SK-N-SH treated with all-trans-retinoic acid at 6 μM for 48 hours (cell line): ENCODE data around the gene MAST4.

ENCODE experiments used
- ATAC-seq: fragments of 200-7000 bp; cut with Tn5 transposase; 3 replicates; pipeline ENCODE4 v1.9.1; 2020; ENCODE audit warnings: mild to moderate bottlenecking, moderate library complexity
- ARNTL ChIP-seq: fragments of 450-650 bp; formaldehyde crosslinking; IDR thresholded peaks from 2 replicates; pipeline ENCODE4 v1.5.0; 2020; ENCODE audit warnings: low read depth, mild to moderate bottlenecking, moderate library complexity, borderline replicate concordance
- BACH2 ChIP-seq: fragments of 250-450 bp; sonication (Bioruptor Pico); IDR thresholded peaks from 2 replicates; pipeline ENCODE4 v1.9.0; 2021; ENCODE audit warnings: mild to moderate bottlenecking, borderline replicate concordance
- CSDC2 ChIP-seq: fragments of 250-450 bp; sonication (Bioruptor Pico); IDR thresholded peaks from 2 replicates; pipeline ENCODE4 v1.5.0; 2020; ENCODE audit warnings: mild to moderate bottlenecking, moderate library complexity
- ESRRG ChIP-seq: fragments of 250-450 bp; sonication (Bioruptor Pico); IDR thresholded peaks from 2 replicates; pipeline ENCODE4 v1.6.1; 2021; ENCODE audit warnings: mild to moderate bottlenecking
- GLIS3 ChIP-seq: fragments of 250-450 bp; sonication (Bioruptor Pico); IDR thresholded peaks from 2 replicates; pipeline ENCODE4 v1.5.0; 2020; ENCODE audit warnings: mild to moderate bottlenecking, moderate library complexity
- ISL1 ChIP-seq: fragments of 250-450 bp; sonication (Bioruptor Pico); IDR thresholded peaks from 2 replicates; pipeline ENCODE4 v2.1.2; 2022; ENCODE audit warnings: mild to moderate bottlenecking, moderate library complexity
- OSR1 ChIP-seq: fragments of 250-450 bp; sonication (Bioruptor Pico); IDR thresholded peaks from 2 replicates; pipeline ENCODE4 v1.8.0; 2022; ENCODE audit warnings: moderate library complexity, mild to moderate bottlenecking, inconsistent platforms
- PPARA ChIP-seq: fragments of 250-450 bp; sonication (Bioruptor Pico); IDR thresholded peaks from 2 replicates; pipeline ENCODE4 v1.5.0; 2020; ENCODE audit warnings: mild to moderate bottlenecking, borderline replicate concordance
- RARB ChIP-seq: fragments of 250-450 bp; sonication (Bioruptor Pico); IDR thresholded peaks from 2 replicates; pipeline ENCODE4 v1.8.0; 2021; ENCODE audit warnings: mild to moderate bottlenecking, moderate library complexity
- TCF4 ChIP-seq: fragments of 250-450 bp; sonication (Bioruptor Pico); IDR thresholded peaks from 2 replicates; pipeline ENCODE4 v1.8.0; 2021; ENCODE audit warnings: mild to moderate bottlenecking, moderate library complexity, borderline replicate concordance
- TOX ChIP-seq: fragments of 250-450 bp; sonication (Bioruptor Pico); IDR thresholded peaks from 2 replicates; pipeline ENCODE4 v1.8.0; 2021; ENCODE audit warnings: mild to moderate bottlenecking, moderate library complexity, borderline replicate concordance
- ZC3H10 ChIP-seq: fragments of 250-450 bp; sonication (Bioruptor Pico); IDR thresholded peaks from 2 replicates; pipeline ENCODE4 v1.5.1; 2021; ENCODE audit warnings: mild to moderate bottlenecking, moderate library complexity
- ZFP3 ChIP-seq: fragments of 250-450 bp; sonication (Bioruptor Pico); IDR thresholded peaks from 2 replicates; pipeline ENCODE4 v1.5.0; 2020; ENCODE audit warnings: mild to moderate bottlenecking, moderate library complexity
- ZFP30 ChIP-seq: fragments of 450-650 bp; formaldehyde crosslinking; IDR thresholded peaks from 2 replicates; pipeline ENCODE4 v1.5.0; 2022; ENCODE audit warnings: mild to moderate bottlenecking, moderate library complexity
- ZNF565 ChIP-seq: fragments of 450-650 bp; formaldehyde crosslinking; conservative IDR thresholded peaks from 2 replicates; pipeline ENCODE4 v1.5.0; 2020; ENCODE audit warnings: low read depth, mild to moderate bottlenecking, moderate library complexity
- ZNF70 ChIP-seq: fragments of 450-650 bp; formaldehyde crosslinking; IDR thresholded peaks from 2 replicates; pipeline ENCODE4 v1.5.0; 2020; ENCODE audit warnings: mild to moderate bottlenecking, moderate library complexity
- ZNF8 ChIP-seq: fragments of 450-650 bp; formaldehyde crosslinking; IDR thresholded peaks from 2 replicates; pipeline ENCODE4 v1.5.0; 2020; ENCODE audit warnings: mild to moderate bottlenecking, moderate library complexity
- TF ChIP-seq, protein P1 (sequence below): fragments of 250-450 bp; sonication (Bioruptor Pico); IDR thresholded peaks from 2 replicates; pipeline ENCODE4 v1.5.1; 2021; ENCODE audit warnings: mild to moderate bottlenecking, moderate library complexity
- TF ChIP-seq, protein P2 (sequence below): fragments of 250-450 bp; sonication (Bioruptor Pico); IDR thresholded peaks from 2 replicates; pipeline ENCODE4 v1.8.0; 2020; ENCODE audit warnings: mild to moderate bottlenecking, moderate library complexity, borderline replicate concordance
- TF ChIP-seq, protein P3 (sequence below): fragments of 250-450 bp; sonication (Bioruptor Pico); IDR thresholded peaks from 2 replicates; pipeline ENCODE4 v1.5.0; 2020; ENCODE audit warnings: mild to moderate bottlenecking, moderate library complexity
- TF ChIP-seq, protein P4 (sequence below): fragments of 250-450 bp; sonication (Bioruptor Pico); IDR thresholded peaks from 2 replicates; pipeline ENCODE4 v1.8.0; 2021; ENCODE audit warnings: low read depth, mild to moderate bottlenecking, moderate library complexity, borderline replicate concordance
- TF ChIP-seq, protein P5 (sequence below): fragments of 250-450 bp; sonication (Bioruptor Pico); IDR thresholded peaks from 2 replicates; pipeline ENCODE4 v1.5.1; 2020; ENCODE audit warnings: low read depth, mild to moderate bottlenecking, moderate library complexity

Gene MAST4

DNA sequence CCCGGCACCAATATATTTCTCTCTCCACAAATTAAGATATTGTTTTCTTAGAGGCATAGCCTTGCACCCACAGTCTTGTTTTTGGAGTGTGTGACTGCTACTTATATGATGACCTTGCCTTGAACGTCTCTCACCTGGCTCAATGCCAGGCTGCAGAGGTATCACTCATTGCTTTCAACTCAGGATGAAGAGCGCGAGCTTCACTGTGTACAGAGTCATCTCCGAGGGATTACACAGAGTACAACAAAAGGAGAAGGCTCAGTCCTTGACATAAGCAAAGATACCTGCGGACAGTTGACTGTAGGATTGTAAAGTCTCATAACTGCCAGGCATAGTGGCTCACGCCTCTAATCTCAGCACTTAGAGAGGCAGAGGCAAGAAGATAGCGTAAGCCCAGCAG is 546.6 kb downstream of the MAST4 start:
- ATAC-seq: no peak
- TF ChIP-seq ZNF8 (CRISPR knock-in tag): no peak
- TF ChIP-seq ESRRG: no peak
- TF ChIP-seq RARB (CRISPR knock-in tag): no peak
- TF ChIP-seq TCF4 (CRISPR knock-in tag): no peak
- TF ChIP-seq, protein P1, sequence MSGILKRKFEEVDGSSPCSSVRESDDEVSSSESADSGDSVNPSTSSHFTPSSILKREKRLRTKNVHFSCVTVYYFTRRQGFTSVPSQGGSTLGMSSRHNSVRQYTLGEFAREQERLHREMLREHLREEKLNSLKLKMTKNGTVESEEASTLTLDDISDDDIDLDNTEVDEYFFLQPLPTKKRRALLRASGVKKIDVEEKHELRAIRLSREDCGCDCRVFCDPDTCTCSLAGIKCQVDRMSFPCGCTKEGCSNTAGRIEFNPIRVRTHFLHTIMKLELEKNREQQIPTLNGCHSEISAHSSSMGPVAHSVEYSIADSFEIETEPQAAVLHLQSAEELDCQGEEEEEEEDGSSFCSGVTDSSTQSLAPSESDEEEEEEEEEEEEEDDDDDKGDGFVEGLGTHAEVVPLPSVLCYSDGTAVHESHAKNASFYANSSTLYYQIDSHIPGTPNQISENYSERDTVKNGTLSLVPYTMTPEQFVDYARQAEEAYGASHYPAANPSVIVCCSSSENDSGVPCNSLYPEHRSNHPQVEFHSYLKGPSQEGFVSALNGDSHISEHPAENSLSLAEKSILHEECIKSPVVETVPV (CRISPR knock-in tag): no peak
- TF ChIP-seq ZNF70: no peak

DNA sequence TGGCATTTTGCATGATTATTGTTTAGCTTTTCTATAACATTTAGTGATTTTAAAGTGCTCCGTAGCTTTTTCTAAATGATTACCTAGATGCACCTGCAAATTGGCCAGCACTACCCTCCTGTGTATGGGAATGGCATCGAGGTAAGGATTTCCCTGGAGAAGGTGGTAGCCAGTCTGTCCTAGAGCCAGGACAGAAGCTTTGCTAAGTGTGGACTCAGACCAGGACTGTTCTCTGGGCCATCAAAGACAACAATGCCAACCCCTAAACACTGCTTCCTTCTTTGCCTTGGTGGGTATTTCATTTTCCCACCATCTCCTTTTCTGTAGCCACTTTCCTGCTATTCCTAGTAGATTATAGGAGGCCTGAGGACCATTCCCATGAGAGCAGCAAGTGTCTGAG is 547.4 kb downstream of the MAST4 start:
- TF ChIP-seq ZFP30: no peak
- TF ChIP-seq ZNF565 (CRISPR knock-in tag): no peak
- TF ChIP-seq ZC3H10 (CRISPR knock-in tag): no peak
- no peak for TF ChIP-seq RARB (CRISPR knock-in tag)
- TF ChIP-seq, protein P2, sequence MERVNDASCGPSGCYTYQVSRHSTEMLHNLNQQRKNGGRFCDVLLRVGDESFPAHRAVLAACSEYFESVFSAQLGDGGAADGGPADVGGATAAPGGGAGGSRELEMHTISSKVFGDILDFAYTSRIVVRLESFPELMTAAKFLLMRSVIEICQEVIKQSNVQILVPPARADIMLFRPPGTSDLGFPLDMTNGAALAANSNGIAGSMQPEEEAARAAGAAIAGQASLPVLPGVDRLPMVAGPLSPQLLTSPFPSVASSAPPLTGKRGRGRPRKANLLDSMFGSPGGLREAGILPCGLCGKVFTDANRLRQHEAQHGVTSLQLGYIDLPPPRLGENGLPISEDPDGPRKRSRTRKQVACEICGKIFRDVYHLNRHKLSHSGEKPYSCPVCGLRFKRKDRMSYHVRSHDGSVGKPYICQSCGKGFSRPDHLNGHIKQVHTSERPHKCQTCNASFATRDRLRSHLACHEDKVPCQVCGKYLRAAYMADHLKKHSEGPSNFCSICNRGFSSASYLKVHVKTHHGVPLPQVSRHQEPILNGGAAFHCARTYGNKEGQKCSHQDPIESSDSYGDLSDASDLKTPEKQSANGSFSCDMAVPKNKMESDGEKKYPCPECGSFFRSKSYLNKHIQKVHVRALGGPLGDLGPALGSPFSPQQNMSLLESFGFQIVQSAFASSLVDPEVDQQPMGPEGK (CRISPR knock-in tag): no peak
- no peak for TF ChIP-seq TCF4 (CRISPR knock-in tag)
- TF ChIP-seq ESRRG: no peak
- no peak for TF ChIP-seq BACH2 (CRISPR knock-in tag)
- no peak for TF ChIP-seq ZNF8 (CRISPR knock-in tag)
- no peak for ATAC-seq

DNA sequence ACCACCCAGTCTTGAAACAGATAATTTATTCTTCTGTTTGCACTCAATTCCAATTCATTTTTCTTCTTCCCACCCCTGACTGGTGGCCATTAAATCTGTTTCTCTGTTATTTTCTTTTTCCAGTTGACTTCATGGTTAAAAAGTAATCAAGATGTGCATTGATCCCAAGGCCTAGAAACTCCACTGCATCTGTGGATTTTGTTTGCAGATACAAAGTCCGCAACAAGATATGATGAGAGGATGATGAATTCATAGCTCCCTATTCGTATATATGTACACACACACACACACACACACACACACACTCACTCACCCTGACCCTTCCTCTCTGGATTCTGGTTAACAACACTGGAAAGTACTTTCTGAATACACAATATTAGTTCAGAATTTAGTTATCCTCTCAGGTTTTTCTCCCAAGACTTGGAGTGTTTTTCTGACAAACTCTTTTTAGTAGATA is 548.0 kb downstream of the MAST4 start:
- ATAC-seq: no peak
- TF ChIP-seq TCF4 (CRISPR knock-in tag) (no peak), BACH2 (CRISPR knock-in tag) (no peak), GLIS3 (CRISPR knock-in tag) (no peak), OSR1 (no peak), ZC3H10 (CRISPR knock-in tag) (no peak), ZNF70 (no peak), CSDC2 (CRISPR knock-in tag) (no peak), RARB (CRISPR knock-in tag) (no peak)
- TF ChIP-seq, protein P3, sequence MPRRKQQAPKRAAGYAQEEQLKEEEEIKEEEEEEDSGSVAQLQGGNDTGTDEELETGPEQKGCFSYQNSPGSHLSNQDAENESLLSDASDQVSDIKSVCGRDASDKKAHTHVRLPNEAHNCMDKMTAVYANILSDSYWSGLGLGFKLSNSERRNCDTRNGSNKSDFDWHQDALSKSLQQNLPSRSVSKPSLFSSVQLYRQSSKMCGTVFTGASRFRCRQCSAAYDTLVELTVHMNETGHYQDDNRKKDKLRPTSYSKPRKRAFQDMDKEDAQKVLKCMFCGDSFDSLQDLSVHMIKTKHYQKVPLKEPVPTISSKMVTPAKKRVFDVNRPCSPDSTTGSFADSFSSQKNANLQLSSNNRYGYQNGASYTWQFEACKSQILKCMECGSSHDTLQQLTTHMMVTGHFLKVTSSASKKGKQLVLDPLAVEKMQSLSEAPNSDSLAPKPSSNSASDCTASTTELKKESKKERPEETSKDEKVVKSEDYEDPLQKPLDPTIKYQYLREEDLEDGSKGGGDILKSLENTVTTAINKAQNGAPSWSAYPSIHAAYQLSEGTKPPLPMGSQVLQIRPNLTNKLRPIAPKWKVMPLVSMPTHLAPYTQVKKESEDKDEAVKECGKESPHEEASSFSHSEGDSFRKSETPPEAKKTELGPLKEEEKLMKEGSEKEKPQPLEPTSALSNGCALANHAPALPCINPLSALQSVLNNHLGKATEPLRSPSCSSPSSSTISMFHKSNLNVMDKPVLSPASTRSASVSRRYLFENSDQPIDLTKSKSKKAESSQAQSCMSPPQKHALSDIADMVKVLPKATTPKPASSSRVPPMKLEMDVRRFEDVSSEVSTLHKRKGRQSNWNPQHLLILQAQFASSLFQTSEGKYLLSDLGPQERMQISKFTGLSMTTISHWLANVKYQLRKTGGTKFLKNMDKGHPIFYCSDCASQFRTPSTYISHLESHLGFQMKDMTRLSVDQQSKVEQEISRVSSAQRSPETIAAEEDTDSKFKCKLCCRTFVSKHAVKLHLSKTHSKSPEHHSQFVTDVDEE (CRISPR knock-in tag): no peak
- TF ChIP-seq, protein P4, sequence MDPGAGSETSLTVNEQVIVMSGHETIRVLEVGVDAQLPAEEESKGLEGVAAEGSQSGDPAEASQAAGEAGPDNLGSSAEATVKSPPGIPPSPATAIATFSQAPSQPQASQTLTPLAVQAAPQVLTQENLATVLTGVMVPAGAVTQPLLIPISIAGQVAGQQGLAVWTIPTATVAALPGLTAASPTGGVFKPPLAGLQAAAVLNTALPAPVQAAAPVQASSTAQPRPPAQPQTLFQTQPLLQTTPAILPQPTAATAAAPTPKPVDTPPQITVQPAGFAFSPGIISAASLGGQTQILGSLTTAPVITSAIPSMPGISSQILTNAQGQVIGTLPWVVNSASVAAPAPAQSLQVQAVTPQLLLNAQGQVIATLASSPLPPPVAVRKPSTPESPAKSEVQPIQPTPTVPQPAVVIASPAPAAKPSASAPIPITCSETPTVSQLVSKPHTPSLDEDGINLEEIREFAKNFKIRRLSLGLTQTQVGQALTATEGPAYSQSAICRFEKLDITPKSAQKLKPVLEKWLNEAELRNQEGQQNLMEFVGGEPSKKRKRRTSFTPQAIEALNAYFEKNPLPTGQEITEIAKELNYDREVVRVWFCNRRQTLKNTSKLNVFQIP (CRISPR knock-in tag): no peak
- TF ChIP-seq, protein P1 (CRISPR knock-in tag): no peak

DNA sequence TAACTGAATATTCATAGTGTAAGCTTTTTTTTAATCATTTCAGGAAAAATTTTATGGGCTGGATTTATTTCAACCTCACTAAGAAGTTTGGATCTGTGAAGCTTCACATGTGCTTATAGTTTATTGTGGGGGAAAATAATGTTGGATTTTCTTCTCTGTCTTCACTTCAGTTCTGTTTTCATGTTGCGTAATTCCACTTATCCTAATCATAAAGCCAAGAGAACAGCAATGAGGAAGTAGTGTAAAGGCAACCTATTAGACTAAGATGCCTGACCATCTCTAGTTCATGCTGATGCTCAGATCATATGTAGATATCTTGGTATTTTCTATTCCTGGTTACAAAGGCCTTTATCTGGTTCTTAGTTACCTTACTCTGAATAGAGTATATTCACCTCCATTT is 550.4 kb downstream of the MAST4 start:
- TF ChIP-seq OSR1: no peak
- no peak for TF ChIP-seq PPARA
- ATAC-seq: no peak

DNA sequence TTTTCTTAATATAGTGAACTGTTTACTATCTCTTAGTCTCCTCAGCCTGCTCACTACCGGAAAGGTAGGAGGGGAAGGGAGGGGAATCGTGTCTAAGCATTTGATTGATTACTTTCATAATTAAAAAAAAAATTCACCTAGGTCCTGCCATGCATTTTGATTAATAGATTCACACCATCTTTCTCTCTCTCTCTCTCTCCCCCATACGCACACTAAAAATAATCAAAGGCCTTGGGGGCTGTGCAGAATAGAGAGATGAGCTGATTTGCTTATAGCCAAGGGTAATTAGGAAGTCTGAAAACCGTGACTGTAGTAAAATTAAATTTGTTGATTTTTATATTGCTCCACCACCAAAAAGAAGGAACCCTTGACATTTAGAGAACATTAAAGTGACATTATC is 550.8 kb downstream of the MAST4 start:
- ATAC-seq: no peak
- TF ChIP-seq ZNF8 (CRISPR knock-in tag) (no peak), TOX (CRISPR knock-in tag) (no peak), ZNF70 (no peak), ARNTL (CRISPR knock-in tag) (no peak), ZFP3 (no peak), CSDC2 (CRISPR knock-in tag) (no peak), ISL1 (CRISPR knock-in tag) (no peak)
- TF ChIP-seq, protein P5, sequence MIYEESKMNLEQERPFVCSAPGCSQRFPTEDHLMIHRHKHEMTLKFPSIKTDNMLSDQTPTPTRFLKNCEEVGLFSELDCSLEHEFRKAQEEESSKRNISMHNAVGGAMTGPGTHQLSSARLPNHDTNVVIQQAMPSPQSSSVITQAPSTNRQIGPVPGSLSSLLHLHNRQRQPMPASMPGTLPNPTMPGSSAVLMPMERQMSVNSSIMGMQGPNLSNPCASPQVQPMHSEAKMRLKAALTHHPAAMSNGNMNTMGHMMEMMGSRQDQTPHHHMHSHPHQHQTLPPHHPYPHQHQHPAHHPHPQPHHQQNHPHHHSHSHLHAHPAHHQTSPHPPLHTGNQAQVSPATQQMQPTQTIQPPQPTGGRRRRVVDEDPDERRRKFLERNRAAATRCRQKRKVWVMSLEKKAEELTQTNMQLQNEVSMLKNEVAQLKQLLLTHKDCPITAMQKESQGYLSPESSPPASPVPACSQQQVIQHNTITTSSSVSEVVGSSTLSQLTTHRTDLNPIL (CRISPR knock-in tag): no peak
- TF ChIP-seq, protein P3 (CRISPR knock-in tag): no peak
